Transverse colon (tissue), 4 donors: ENCODE results near the gene KCNH2. TPM values are rescaled to one million over a fixed set of nuclear protein-coding genes. Genes with fewer than 3 reads are reported as not detected.
A peak's percentile ranks its signal among the peaks of the same experiment; 100 is the strongest.

ENCODE experiments used
- DNase-seq: peaks from one replicate; pipeline ENCODE4 v3.0.0-alpha.2; 2019
- H3K27ac ChIP-seq, 4 donors: fragments of 200-600 bp; sonication (generic); 2 replicates each; pipeline ENCODE4 v1.5.1; 2016 to 2018; ENCODE audit warnings: inconsistent platforms in 4 of 4
- H3K27me3 ChIP-seq: fragments of 200-600 bp; sonication (generic); 2 replicates; pipeline ENCODE4 v1.5.1; 2017; ENCODE audit warnings: inconsistent platforms
- H3K36me3 ChIP-seq, 4 donors: fragments of 200-600 bp; sonication (generic); 2 replicates each; pipeline ENCODE4 v1.5.1; 2017 to 2019; ENCODE audit warnings: inconsistent platforms in 4 of 4
- H3K4me1 ChIP-seq, 4 donors: fragments of 200-600 bp; sonication (generic); 2 replicates each; pipeline ENCODE4 v1.5.1; 2017 to 2020; ENCODE audit warnings: inconsistent platforms in 4 of 4
- H3K4me3 ChIP-seq, 4 donors: fragments of 200-600 bp; sonication (generic); 1 replicate in 1 of 4; 2 replicates in 3 of 4; pipeline versions ENCODE4 v1.5.1 to v1.6.1; 2017 to 2019; ENCODE audit warnings: inconsistent platforms in 4 of 4
- H3K9me3 ChIP-seq, 2 donors: fragments of 200-600 bp; sonication (generic); 2 replicates each; pipeline ENCODE4 v1.5.1; 2017 to 2019; ENCODE audit warnings: inconsistent platforms in 2 of 2
- EP300 ChIP-seq: sonication (generic); formaldehyde crosslinking; IDR thresholded peaks from one replicate; pipeline ENCODE4 v1.6.1; 2017; ENCODE audit warnings: antibody characterized with exemption, low read depth
- POLR2A ChIP-seq: fragments of 450-650 bp; IDR thresholded peaks from one replicate; pipeline ENCODE4 v1.6.1; 2016; ENCODE audit warnings: antibody characterized with exemption, mild to moderate bottlenecking, moderate library complexity
- POLR2AphosphoS5 ChIP-seq, 3 donors: sonication (generic); formaldehyde crosslinking; IDR thresholded peaks; one replicate each; pipeline ENCODE4 v1.6.1; 2016; ENCODE audit warnings: antibody characterized with exemption in 3 of 3
- WGBS, 2 donors: methylation state at CpG; one replicate each; pipeline ENCODE4 v1.1.5; 2018; ENCODE audit warnings: low coverage in 1 of 2; 5-methylcytosine and 5-hydroxymethylcytosine counted together
- in situ Hi-C, 4 donors: fragments of 200-750 bp; cut with MboI; loops; one replicate each; pipeline versions ENCODE4 v1.15.0 to v1.15.1; 2017; ENCODE audit warnings: low sequenced_read_pairs in 3 of 4, low pct_ligation_motif_present in 1 of 4, low pct_unique_long_range_greater_than_20kb in 1 of 4
- intact Hi-C: fragments of 100-400 bp; cut with DNase I; formaldehyde crosslinking; loops from one replicate; pipeline ENCODE4 v1.15.1; 2023; ENCODE audit warnings: low total_unique reads
- total RNA-seq, 4 donors: library from RNA; depleted of rRNA; stranded (reverse); fragments of >200 nt; gene quantifications; one replicate each; pipeline ENCODE4 v1.1.0, GENCODE V29; 2016
- TF ChIP-seq, protein P1 (sequence below), 5 experiments: fragments of 200-600 bp in 3 of 5; fragments of 450-650 bp in 2 of 5; sonication (generic) in 3 of 5; IDR thresholded peaks; 1 replicate in 2 of 5; 2 replicates in 3 of 5; pipeline ENCODE4 v1.5.1; 2016 to 2017; ENCODE audit warnings: antibody characterized with exemption in 5 of 5, inconsistent platforms in 3 of 5, mild to moderate bottlenecking in 2 of 5, moderate library complexity in 1 of 5

Gene KCNH2
- total RNA-seq, 4 donors from 2014 or later: 9.5 to 39.0 (median 19.3) TPM

DNA sequence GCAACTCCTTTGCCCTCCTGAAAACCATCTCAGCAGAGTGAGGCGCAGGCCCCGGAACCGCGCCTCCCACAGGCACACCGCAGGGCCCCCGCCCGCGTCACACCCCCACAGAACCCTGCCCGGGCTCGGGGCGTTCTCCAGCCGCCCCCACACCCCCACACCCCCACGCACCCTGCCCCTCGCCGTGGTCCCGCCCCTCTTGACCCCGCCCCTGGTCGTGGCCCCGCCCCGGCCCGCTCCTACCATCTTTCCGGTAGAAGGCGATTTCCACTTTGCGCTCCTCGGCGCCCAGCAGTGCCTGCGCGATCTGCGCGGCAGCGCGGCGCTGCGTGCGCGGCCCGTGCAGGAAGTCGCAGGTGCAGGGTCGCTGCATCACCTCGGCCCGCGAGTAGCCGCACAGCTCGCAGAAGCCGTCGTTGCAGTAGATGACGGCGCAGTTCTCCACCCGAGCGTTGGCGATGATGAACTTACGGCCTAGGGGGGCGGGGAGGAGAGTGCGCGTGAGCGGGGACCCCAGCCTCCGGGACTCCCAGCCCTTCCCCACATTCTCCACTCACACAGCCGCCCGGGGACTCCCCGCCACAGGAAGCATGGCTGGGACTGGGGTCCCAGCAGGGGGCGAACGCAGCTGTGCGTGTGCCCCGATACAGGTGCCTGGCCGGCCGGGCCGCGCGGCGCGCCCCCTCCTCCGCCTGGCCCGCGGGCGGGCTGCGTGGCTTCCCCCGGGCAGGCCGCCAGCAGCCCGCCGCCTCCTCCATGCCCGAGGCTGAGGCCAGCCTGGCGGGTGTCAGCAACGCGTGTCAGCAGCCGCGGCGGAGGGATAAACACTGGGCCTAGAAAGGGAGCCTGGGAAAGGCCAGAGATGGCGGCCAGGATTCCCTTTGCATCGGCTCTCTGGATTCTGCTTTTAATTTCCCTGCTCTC lies 3.4 kb downstream of the KCNH2 start:
- H3K4me1 ChIP-seq: peaks cover 47 to 90% (median 70%) of the 10 kb centered on the region in 4 donors
- H3K36me3 ChIP-seq: no peaks in the 10 kb centered on the region
- peak overlapping the region; percentile 24 to 54 (median 44) for H3K4me3 ChIP-seq
- 4% methylated on average over 55 of the region's 89 CpGs; no CpG with 5 or more reads in 1 of the 2 donors for WGBS, 2 donors
- peaks cover 31% of the 10 kb centered on the region for H3K27me3 ChIP-seq
- H3K9me3 ChIP-seq: no peaks in the 10 kb centered on the region
- intact Hi-C loops (no loop called here), in situ Hi-C loops (loop anchor here in 3 of 4 donors (25.0 kb wide), 3 partner anchors 87 to 537 kb away; no protein-coding TSS in a partner anchor)
- peak overlapping the region; percentile 74 to 94 (median 84) for H3K27ac ChIP-seq
- peak in 2 of 3 donors; percentile 58 to 73 for TF ChIP-seq POLR2AphosphoS5 (IDR thresholded peaks at IDR 0.05)
- TF ChIP-seq POLR2A: peak; percentile 35
- TF ChIP-seq, protein P1, sequence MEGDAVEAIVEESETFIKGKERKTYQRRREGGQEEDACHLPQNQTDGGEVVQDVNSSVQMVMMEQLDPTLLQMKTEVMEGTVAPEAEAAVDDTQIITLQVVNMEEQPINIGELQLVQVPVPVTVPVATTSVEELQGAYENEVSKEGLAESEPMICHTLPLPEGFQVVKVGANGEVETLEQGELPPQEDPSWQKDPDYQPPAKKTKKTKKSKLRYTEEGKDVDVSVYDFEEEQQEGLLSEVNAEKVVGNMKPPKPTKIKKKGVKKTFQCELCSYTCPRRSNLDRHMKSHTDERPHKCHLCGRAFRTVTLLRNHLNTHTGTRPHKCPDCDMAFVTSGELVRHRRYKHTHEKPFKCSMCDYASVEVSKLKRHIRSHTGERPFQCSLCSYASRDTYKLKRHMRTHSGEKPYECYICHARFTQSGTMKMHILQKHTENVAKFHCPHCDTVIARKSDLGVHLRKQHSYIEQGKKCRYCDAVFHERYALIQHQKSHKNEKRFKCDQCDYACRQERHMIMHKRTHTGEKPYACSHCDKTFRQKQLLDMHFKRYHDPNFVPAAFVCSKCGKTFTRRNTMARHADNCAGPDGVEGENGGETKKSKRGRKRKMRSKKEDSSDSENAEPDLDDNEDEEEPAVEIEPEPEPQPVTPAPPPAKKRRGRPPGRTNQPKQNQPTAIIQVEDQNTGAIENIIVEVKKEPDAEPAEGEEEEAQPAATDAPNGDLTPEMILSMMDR (IDR thresholded peaks at IDR 0.05): peak in 4 of 5 experiments; percentile 25 to 39 (median 28)
- no peak for TF ChIP-seq EP300
- peak; percentile 83 for DNase-seq

DNA sequence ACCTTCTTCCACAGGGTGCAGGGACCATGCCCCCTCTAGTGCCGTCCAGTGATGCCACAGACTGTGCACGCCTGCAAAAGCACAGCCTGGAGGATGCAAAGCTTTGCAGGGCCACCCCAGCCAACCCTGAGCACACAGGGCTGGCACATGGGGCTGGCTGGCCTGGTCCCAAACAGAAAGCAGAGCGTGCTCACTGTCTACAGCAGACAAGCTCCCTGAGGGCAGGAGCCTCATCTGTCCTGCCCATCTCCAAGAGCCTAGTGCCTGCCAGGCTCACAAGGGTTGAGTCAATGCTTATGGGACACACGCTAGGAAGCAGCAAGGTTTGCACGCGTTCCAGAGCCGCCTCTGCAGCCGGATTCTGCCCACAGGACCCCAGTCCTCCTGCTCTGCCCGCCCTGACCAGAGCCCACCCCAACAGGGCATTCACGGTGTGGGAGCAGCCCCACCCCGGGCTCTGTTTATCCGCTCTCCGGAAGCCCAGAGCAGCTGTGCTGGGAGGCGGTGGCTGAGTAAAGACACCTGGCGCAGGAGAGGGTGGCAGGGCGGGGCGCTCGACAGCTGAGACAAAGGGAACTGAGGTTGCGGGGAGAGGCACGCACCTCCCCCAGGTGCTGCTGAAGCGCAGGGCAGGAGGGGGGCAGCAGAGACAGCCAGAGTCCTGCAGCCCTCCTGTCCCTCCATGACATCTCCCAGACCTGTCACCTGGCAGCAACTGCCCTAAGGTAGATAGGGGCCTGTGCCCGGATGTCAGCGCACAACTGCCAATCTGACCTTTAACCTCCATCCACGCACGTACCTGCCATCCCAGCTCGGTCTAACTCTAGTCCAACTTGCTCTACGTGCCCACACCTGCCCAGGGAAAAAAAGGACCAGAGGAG lies 4.3 kb downstream of the KCNH2 start:
- H3K27me3 ChIP-seq: peaks cover 22% of the 10 kb centered on the region
- DNase-seq: peak; percentile 77
- H3K36me3 ChIP-seq: no peaks in the 10 kb centered on the region
- TF ChIP-seq POLR2AphosphoS5 (IDR thresholded peaks at IDR 0.05): peak; percentile 33 to 73 (median 69)
- TF ChIP-seq, protein P1 (IDR thresholded peaks at IDR 0.05): no peak
- H3K27ac ChIP-seq: peak overlapping the region; percentile 74 to 94 (median 84)
- peak overlapping the region in 2 of 4 donors; percentile 43 to 46 for H3K4me3 ChIP-seq
- no peaks in the 10 kb centered on the region for H3K9me3 ChIP-seq
- in situ Hi-C loops (no loop called here), intact Hi-C loops (no loop called here)
- H3K4me1 ChIP-seq: peaks cover 40 to 90% (median 61%) of the 10 kb centered on the region in 4 donors
- WGBS, 2 donors: 37% methylated on average over 15 of the region's 27 CpGs; no CpG with 5 or more reads in 1 of the 2 donors

DNA sequence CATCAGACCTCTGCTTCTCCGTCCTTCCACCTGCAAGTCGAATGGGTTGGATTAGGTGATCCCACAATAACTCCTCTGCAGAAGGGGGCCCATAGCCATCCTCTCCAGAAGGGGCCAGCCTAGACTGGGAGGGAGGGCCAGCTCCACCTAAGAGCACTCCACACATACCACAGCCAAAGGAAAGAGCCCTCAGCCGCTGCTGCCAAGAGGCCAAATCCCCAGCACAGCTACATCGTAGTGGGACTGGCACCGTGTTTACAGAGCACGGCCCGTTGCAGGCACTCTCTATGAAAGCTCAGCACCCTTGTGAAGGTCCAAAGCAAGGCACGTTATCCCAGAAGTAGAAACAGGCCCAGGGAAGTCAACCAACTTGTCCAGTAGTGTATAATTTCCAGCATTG lies 5.4 kb downstream of the KCNH2 start:
- intact Hi-C loops (no loop called here), in situ Hi-C loops (no loop called here)
- TF ChIP-seq, protein P1 (IDR thresholded peaks at IDR 0.05): no peak
- Histone ChIP-seq H3K27ac (peak overlapping the region; percentile 52 to 94 (median 84)), H3K4me3 (no peak overlapping the region), H3K27me3 (peaks cover 16% of the 10 kb centered on the region), H3K4me1 (peaks cover 40 to 87% (median 56%) of the 10 kb centered on the region in 4 donors), H3K9me3 (no peaks in the 10 kb centered on the region), H3K36me3 (no peaks in the 10 kb centered on the region)
- WGBS, 2 donors: 77% methylated on average over 8 of the region's 8 CpGs; no CpG with 5 or more reads in 1 of the 2 donors
- no peak for DNase-seq

DNA sequence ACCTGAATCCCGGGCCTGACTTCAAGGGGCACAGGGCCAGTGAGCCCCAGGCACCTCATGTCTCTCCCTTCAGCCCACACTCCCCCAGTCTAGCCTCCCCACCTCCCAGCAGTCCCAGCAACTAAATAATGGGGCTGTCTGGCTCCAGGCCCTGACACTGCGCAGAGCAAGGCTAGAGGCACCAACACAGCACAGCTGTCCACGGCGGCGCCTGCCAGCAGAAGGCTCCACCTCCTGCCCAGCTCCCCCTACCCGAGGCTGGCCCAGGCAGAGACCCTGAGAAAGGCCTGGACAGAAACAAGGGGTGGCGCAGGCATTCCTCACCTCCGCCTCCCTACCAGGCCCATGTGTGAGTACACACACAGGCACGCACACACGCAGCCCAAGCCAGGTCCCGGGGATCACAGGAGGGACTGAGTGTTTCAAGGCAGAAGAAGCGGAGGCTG lies 6.1 kb downstream of the KCNH2 start:
- in situ Hi-C loops: no loop called here
- WGBS, 2 donors: 37 to 63% methylated on average over 6 to 12 of the region's 12 CpGs
- Histone ChIP-seq H3K27me3 (peaks cover 9% of the 10 kb centered on the region), H3K27ac (peak overlapping the region; percentile 54 to 94 (median 84)), H3K4me1 (peaks cover 35 to 82% (median 52%) of the 10 kb centered on the region in 4 donors), H3K36me3 (no peaks in the 10 kb centered on the region), H3K9me3 (no peaks in the 10 kb centered on the region), H3K4me3 (no peak overlapping the region)
- peak; percentile 69 for DNase-seq
- intact Hi-C loops: no loop called here
- peak; percentile 70 to 94 (median 86) for TF ChIP-seq POLR2AphosphoS5 (IDR thresholded peaks at IDR 0.05)
- TF ChIP-seq, protein P1 (IDR thresholded peaks at IDR 0.05): no peak
